Astrocyte of the cerebellum (primary cell): ENCODE measurements around the gene CHST13.

ENCODE experiments used
- DNase-seq: peaks from one replicate; pipeline ENCODE4 v3.0.0-alpha.2; 2011; ENCODE audit warnings: low read depth
- H3K4me3 ChIP-seq: 2 replicates; pipeline ENCODE4 v1.5.1; 2011; ENCODE audit warnings: mild to moderate bottlenecking, low read depth, low read length, moderate library complexity
- CTCF ChIP-seq: IDR thresholded peaks from 2 replicates; pipeline ENCODE4 v1.5.1; 2012; ENCODE audit warnings: low read length, low read depth, moderate library complexity, mild to moderate bottlenecking; ENCODE audit errors: missing control alignments
- in situ Hi-C: cut with HindIII; loops from 2 replicates; pipeline ENCODE4 v1.10.0; 2017; ENCODE audit warnings: low sequenced_read_pairs

The CHST13 gene

GRCh38 chr3:126493739-126494138 lies 30.2 kb upstream of the CHST13 start:
- in situ Hi-C loops = no loop called here
- no peak for TF ChIP-seq CTCF
- no peak for DNase-seq
- no peak overlapping the region for H3K4me3 ChIP-seq

GRCh38 chr3:126494204-126494969 lies 29.6 kb upstream of the CHST13 start:
- DNase-seq = no peak
- H3K4me3 ChIP-seq = no peak overlapping the region
- TF ChIP-seq CTCF = no peak
- in situ Hi-C loops = no loop called here

GRCh38 chr3:126494970-126495230 lies 29.1 kb upstream of the CHST13 start:
- no peak overlapping the region for H3K4me3 ChIP-seq
- no peak for DNase-seq
- no peak for TF ChIP-seq CTCF
- in situ Hi-C loops = no loop called here

GRCh38 chr3:126495786-126496185 lies 28.2 kb upstream of the CHST13 start:
- in situ Hi-C loops = no loop called here
- no peak for TF ChIP-seq CTCF
- DNase-seq = no peak
- no peak overlapping the region for H3K4me3 ChIP-seq

- no peak for DNase-seq
- TF ChIP-seq CTCF = no peak
- H3K4me3 ChIP-seq = no peak overlapping the region
- in situ Hi-C loops = no loop called here
These were observed 26.8 kb upstream of the CHST13 start for GRCh38 chr3:126496894-126497850.

GRCh38 chr3:126497956-126498355 lies 26.0 kb upstream of the CHST13 start:
- H3K4me3 ChIP-seq = no peak overlapping the region
- no peak for TF ChIP-seq CTCF
- in situ Hi-C loops = no loop called here
- DNase-seq = no peak
